Skeletal muscle cell (primary cell): Measurements from ENCODE around the gene MLLT3.

Experiments
- DNase-seq: peaks from one replicate; pipeline ENCODE4 v3.0.0-alpha.2; 2010; ENCODE audit warnings: low read depth
- H3K4me3 ChIP-seq: 2 replicates; pipeline ENCODE4 v1.5.1; 2011; ENCODE audit warnings: low read depth, mild to moderate bottlenecking, control low read depth, low read length, moderate library complexity

MLLT3 gene

GRCh38 chr9:20564650-20565049 lies 57.6 kb downstream of the MLLT3 start:
- DNase-seq = no peak
- H3K4me3 ChIP-seq = no peak overlapping the region

DNA sequence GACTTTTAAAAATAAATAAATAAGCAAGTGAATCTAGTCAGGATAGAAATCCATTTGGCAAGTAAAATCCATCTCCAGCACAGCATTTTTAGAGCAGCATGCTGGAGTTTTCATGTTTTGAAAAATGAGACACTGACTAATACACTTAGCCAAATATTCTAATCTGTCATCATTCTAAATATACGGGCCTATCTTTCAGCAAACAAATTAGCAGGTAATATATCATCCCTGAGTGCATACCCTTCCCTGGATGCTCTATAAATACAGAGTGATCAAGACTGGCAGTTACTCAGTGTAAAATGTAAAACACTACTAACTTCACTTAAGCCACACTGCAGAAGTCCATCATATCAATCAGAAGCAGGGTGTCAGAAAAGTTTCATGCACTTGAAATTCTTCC lies 58.4 kb downstream of the MLLT3 start:
- DNase-seq = no peak
- no peak overlapping the region for H3K4me3 ChIP-seq

- no peak overlapping the region for H3K4me3 ChIP-seq
- no peak for DNase-seq
Measured at GRCh38 chr9:20562051-20562450, 60.2 kb downstream of the MLLT3 start.

DNA sequence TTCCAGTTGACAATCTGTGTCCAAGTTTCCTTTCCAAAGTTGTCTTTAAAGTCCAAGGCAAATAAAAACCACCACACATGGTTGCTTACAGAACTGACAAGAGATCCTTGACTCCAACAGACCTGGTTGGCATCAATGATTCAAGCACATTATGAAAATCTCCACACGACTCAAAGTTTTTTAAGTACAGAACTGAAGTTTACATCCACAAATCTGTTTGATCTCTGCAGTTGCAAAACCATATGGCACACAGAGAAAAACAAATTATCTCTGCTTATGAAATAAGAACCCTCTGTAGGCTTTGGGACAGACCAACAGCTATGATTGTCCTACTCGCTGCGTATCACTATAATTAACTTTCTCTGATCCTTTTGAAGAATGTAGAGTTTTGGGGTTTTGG lies 60.8 kb downstream of the MLLT3 start:
- no peak overlapping the region for H3K4me3 ChIP-seq
- DNase-seq = no peak

GRCh38 chr9:20559231-20559890 lies 62.9 kb downstream of the MLLT3 start:
- H3K4me3 ChIP-seq = no peak overlapping the region
- no peak for DNase-seq

- DNase-seq = peak; percentile 83
- H3K4me3 ChIP-seq = no peak overlapping the region
Measured at GRCh38 chr9:20558566-20559016, 63.7 kb downstream of the MLLT3 start.

DNA sequence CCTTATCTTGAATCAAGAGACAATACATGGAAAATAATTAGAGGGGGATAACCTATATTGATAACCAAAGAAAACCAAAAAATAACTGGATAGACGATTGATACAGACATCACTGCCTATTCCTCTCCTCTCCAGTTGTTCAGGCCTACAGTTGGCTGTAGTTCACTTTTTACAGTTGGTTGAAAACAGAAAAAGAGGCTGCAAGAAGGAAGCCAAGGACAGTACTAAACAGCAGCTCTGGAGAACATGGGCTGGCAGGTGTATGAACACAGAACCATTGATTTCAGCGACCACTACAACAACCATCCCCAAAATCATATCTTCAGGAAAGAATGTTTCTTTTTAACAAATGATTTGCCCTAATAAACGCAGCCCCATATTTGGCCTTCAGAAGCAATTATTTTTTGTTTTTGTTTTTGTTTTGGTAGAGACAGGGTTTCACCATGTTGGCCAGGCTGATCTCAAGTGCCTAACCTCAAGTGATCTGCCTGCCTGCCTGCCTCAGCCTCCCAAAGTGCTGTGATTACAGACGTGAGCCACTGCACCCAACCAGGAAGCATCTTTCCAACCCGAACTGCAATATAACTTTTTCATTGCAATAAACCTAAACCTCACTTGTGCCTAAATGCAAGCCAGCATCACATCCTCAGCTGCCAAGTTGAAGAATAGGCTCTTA lies 64.3 kb downstream of the MLLT3 start:
- no peak for DNase-seq
- H3K4me3 ChIP-seq = no peak overlapping the region

GRCh38 chr9:20557285-20557684 lies 65.0 kb downstream of the MLLT3 start:
- H3K4me3 ChIP-seq = no peak overlapping the region
- no peak for DNase-seq

DNA sequence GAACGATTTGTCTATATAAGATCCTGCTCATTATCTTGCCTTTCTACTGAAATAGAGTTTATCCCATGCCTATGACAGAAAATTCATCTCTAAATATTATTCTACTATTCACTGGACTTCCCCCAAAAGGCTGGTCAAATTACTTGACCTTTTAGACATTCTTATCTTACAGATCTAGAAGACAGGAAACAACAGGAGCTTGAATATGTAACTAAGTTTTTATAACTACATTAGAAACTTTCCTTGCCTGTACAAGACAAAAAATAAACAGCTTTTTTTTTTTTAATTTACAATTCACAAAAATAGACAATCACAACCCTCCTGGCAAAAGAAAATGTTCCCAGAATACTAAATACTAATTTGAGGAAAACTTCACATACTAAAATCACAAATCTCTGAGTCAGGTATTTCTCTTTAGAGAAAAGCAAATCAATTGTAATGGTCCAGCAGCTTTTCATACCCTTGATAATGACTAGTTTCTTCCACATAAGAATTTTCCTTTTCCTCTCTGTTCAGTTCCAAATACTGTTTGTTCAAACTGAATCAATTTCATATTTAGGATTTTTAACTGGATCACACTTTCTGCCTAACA lies 68.6 kb downstream of the MLLT3 start:
- no peak overlapping the region for H3K4me3 ChIP-seq
- no peak for DNase-seq

DNA sequence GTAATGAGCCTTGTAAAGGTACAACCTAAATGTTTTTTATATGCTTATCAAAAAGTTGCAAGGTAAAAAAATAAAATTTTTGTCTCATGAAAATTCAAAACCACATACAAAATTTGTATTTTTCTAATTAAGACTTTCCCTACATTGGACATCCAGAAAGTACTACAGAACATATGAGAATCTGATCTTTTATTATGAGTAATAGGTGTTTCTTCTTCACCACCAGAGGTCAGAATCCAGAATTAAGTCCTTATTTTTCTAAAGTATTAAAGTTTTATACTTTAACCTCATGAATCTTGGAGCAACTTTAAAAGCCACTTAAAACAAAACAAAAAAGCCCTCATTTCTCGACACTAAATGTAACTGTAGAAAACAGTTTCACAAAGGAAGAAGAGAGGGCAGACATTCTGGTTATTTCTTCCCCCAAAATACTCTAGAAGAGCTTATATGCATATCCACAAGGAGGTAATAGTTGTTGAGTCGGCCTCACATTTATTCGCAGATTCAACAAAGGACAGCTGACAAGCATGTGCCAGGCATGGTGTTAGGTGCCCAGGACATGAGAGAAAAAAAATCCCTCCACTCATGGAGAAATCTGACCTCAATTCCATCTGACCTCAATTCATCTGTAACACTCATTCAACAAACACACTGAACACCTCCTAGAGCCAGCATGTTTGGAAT lies 69.3 kb downstream of the MLLT3 start:
- no peak overlapping the region for H3K4me3 ChIP-seq
- no peak for DNase-seq

- no peak overlapping the region for H3K4me3 ChIP-seq
- no peak for DNase-seq
Measured at GRCh38 chr9:20551835-20552234, 70.5 kb downstream of the MLLT3 start.

DNA sequence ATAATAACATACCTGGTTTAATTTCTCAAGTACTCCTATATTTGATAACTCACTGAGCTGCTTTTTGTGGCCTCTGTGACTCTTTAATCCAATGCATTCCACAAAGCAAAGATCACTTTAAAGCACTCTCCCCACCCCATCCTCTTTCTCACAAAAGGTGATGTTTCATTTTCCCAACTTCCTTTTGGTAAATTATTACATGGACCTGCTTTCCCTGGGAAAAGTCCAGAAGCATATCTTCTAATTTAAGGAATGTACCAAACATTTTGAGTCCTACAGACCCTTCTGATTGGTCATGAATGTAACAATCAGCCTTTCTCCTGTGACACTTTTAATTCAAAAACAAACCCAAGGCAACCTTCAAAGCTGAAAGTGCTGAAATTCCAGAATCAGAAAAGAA lies 71.1 kb downstream of the MLLT3 start:
- no peak overlapping the region for H3K4me3 ChIP-seq
- DNase-seq = no peak

GRCh38 chr9:20550326-20550725 lies 72.0 kb downstream of the MLLT3 start:
- DNase-seq = no peak
- H3K4me3 ChIP-seq = no peak overlapping the region

DNA sequence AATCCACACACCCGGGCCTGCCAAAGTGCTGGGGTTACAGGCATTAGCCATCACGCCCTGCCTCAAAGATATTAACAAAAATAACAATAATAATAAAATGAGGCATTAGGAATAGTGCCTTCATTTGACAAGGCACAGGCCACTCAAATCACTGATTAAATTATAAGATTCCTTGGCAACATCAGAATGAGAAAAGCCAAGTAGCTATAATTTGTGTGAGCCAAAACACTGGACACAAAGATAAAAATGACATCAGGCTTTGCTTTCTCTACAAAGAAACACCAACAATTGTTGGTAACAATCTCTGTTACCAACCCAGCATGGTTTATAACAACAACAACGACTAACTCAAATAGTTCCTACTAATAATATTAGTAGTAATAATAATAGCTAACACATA lies 73.2 kb downstream of the MLLT3 start:
- H3K4me3 ChIP-seq = no peak overlapping the region
- no peak for DNase-seq

GRCh38 chr9:20545023-20545622 lies 77.2 kb downstream of the MLLT3 start:
- no peak for DNase-seq
- H3K4me3 ChIP-seq = no peak overlapping the region

- DNase-seq = no peak
- H3K4me3 ChIP-seq = no peak overlapping the region
Measured at GRCh38 chr9:20540169-20540863, 82.0 kb downstream of the MLLT3 start.

DNA sequence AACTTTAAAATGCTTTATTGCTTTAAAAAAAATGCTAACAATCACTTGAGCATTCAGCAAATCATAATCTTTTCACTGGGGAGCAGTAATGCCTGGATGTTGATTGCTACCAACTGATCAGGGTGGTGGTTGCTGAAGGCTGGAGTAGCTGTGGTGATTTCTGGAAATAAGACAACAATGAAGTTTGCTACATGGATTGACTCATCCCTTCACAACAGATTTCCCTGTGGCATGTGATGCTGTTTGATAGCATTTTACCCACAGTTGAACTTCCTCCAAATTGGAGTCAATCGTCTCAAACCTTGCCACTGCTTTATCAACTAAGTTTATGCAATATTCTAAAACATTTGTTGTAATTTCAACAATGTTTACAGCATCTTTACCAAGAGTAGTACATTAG lies 83.3 kb downstream of the MLLT3 start:
- H3K4me3 ChIP-seq = no peak overlapping the region
- DNase-seq = no peak

DNA sequence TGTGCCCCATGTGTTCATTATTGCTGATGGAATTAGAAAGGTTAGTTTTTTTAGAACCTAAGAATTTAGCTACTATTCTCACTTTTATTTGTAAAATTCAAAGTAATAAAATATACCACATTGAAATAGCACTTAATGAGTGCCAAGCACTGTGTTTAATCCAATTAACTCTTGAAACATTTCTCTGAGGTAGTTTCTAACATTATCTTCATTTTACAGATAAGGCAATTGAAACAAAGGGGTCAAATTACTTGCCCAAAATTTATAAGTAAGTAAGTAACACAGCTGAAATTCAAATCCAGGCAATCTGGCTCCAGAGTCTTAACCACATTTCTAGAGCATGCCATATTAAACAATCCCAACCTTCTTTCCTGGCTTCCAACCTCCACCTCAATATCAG lies 84.2 kb downstream of the MLLT3 start:
- no peak for DNase-seq
- no peak overlapping the region for H3K4me3 ChIP-seq

DNA sequence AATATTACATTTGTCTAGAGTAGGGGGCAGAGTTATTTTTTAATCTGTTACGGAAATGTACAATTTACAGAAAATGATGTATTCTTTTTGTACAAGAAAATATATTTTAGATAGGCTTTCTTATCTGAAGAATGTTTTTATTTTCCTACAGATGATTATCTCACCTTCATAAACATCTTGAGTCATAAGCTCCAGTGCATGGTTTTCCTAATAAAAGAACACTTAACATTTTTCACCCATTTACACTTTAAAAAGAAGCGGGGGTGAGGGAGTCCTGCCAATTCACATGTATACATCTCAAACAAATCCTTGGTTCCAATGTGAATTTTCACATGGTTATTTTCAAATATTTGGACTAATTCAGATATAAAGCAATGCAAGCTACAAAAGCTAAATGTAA lies 85.0 kb downstream of the MLLT3 start:
- H3K4me3 ChIP-seq = no peak overlapping the region
- no peak for DNase-seq

GRCh38 chr9:20532584-20532983 lies 89.7 kb downstream of the MLLT3 start:
- no peak overlapping the region for H3K4me3 ChIP-seq
- no peak for DNase-seq
